Kidney epithelial cell (primary cell): ENCODE results near the gene NPW. TPM values are rescaled to one million over a fixed set of nuclear protein-coding genes. Genes with fewer than 3 reads are reported as not detected.

Experiments used
- DNase-seq: peaks from one replicate; pipeline ENCODE4 v3.0.0-alpha.2; 2010; ENCODE audit warnings: low read depth
- H3K27me3 ChIP-seq: 2 replicates; pipeline ENCODE4 v1.6.0; 2011; ENCODE audit warnings: low read length; ENCODE audit not compliant: control insufficient read depth, insufficient read depth
- H3K36me3 ChIP-seq: 2 replicates; pipeline ENCODE4 v1.5.1; 2011; ENCODE audit warnings: low read length; ENCODE audit not compliant: control insufficient read depth, insufficient read depth
- H3K4me3 ChIP-seq: 2 replicates; pipeline ENCODE4 v1.5.1; 2011; ENCODE audit warnings: low read depth, mild to moderate bottlenecking, control low read depth, low read length
- total RNA-seq: library from RNA; depleted of rRNA; stranded (reverse); fragments of >200 nt; gene quantifications from 2 replicates; pipeline ENCODE4 v1.2.3, GENCODE V29; 2015
- TF ChIP-seq, protein P1 (sequence below): IDR thresholded peaks from 2 replicates; pipeline ENCODE4 v1.5.1; 2011; ENCODE audit warnings: mild to moderate bottlenecking, moderate library complexity, low read length, control low read depth, inconsistent platforms; ENCODE audit not compliant: insufficient read depth, poor library complexity, severe bottlenecking

The NPW gene
- total RNA-seq, 1 donor from 2014 or later: not detected

DNA sequence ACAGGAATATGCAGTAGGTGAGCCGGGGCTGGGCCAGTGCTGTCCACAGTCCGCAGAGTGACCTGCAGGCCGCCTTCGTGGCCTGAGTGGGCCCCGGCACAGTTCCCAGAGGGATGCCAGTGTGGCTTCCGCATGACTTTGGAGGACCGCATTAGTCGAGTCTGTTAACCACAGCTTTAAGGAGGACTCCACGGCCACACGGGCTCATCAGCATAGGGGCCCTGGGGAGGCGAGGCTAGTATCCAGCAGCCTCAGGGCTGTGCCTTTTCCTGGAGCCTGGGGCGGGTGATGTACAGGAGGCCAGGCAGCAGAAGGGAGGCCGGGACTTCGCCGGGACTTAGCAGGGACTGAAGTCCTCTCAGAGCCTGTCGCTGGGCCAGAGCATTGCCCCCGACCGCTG lies 41.4 kb downstream of the NPW start:
- TF ChIP-seq, protein P1, sequence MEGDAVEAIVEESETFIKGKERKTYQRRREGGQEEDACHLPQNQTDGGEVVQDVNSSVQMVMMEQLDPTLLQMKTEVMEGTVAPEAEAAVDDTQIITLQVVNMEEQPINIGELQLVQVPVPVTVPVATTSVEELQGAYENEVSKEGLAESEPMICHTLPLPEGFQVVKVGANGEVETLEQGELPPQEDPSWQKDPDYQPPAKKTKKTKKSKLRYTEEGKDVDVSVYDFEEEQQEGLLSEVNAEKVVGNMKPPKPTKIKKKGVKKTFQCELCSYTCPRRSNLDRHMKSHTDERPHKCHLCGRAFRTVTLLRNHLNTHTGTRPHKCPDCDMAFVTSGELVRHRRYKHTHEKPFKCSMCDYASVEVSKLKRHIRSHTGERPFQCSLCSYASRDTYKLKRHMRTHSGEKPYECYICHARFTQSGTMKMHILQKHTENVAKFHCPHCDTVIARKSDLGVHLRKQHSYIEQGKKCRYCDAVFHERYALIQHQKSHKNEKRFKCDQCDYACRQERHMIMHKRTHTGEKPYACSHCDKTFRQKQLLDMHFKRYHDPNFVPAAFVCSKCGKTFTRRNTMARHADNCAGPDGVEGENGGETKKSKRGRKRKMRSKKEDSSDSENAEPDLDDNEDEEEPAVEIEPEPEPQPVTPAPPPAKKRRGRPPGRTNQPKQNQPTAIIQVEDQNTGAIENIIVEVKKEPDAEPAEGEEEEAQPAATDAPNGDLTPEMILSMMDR: no peak
- DNase-seq: no peak
- Histone ChIP-seq H3K27me3 (no peaks in the 10 kb centered on the region), H3K36me3 (peaks cover 2% of the 10 kb centered on the region), H3K4me3 (no peak overlapping the region)

DNA sequence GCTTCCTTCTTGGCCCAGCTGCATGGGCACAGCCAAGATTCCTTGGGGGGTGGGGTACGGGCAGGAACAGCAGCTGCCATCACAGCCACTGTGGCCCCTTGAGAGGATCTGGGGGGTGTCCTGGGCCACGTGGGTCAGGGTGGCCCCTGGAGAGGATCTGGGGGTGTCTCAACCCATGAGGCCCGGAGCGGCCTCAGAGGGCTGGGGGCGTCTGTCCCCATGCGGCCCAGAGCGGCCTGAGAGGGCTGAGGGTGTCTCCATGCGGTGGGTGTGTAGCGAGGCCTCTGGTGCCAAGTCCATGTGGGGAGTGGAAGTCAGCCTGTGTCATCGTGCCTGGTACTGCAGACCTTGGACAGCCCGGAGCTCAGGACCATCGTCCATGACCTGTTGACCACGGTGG lies 41.9 kb downstream of the NPW start:
- Histone ChIP-seq H3K36me3 (peaks cover 5% of the 10 kb centered on the region), H3K27me3 (no peaks in the 10 kb centered on the region), H3K4me3 (no peak overlapping the region)
- TF ChIP-seq, protein P1: no peak
- no peak for DNase-seq

DNA sequence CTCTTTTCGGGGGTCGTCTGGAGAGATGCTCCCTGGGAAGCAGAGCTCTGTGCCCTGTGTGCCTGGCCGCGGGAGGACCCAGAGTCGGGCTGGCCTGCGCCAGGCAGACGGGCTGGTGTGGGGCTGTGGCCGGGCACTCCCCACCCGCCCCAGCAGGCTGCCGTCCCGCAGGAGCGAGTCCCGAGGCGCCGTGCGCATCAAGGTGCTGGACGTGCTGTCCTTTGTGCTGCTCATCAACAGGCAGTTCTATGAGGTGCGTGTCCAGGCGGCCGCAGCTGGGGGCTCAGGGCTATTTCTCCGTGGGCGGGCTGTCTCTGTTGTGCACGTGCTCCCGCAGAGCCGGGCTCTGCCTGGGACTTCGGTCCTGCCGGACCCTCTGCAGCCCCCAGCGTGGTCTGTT lies 43.2 kb downstream of the NPW start:
- Histone ChIP-seq H3K4me3 (no peak overlapping the region), H3K27me3 (no peaks in the 10 kb centered on the region), H3K36me3 (peaks cover 5% of the 10 kb centered on the region)
- TF ChIP-seq, protein P1: no peak
- no peak for DNase-seq

DNA sequence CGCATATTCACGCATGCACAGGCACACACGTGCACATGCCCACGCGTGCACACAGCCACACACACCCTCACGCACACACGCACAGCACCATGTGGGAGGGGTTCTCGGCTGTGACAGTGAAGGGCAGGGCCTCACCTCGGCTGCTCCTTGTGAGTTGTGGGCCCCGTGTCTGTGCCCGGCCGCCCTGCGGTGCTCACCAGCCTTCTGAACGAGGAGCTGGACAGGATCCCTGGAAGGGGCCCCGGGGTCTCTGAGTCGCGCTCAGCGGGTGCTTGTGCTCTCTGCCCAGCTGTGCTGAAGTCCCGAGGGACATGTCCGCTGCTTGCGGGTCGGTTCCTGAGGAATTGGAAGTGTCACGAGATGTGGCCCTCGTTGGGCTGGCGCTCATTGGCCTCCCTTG lies 44.3 kb downstream of the NPW start:
- Histone ChIP-seq H3K4me3 (no peak overlapping the region), H3K36me3 (peaks cover 5% of the 10 kb centered on the region), H3K27me3 (no peaks in the 10 kb centered on the region)
- DNase-seq: no peak
- TF ChIP-seq, protein P1: no peak

DNA sequence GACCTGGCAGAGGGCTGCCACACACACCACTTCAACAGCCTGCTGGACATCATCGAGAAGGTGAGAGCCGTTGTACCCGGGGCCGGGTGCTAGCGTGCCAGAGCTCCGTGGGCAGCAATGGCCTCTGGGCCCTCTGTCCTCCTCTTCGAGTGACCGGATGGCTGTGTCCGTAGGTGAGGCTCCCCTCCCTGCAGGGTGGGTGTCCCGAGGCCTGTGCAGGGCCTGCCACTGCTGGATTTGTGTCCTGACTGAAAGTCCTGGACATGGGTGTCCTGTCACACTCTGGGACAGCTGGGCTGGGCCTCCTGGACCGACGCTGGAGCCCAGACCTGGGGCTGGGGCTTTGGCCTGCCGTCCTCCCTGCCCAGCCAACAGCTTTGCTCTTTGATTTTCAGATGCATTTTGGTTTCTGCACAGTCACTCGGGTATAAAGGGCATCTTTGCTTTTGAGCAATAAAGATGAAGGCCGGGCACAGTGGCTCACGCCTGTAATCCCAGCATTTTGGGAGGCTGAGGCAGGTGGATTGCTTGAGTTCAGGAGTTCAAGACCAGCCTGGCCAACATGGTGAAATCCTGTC lies 44.9 kb downstream of the NPW start:
- TF ChIP-seq, protein P1: no peak
- Histone ChIP-seq H3K4me3 (no peak overlapping the region), H3K27me3 (no peaks in the 10 kb centered on the region), H3K36me3 (peaks cover 5% of the 10 kb centered on the region)
- DNase-seq: no peak

DNA sequence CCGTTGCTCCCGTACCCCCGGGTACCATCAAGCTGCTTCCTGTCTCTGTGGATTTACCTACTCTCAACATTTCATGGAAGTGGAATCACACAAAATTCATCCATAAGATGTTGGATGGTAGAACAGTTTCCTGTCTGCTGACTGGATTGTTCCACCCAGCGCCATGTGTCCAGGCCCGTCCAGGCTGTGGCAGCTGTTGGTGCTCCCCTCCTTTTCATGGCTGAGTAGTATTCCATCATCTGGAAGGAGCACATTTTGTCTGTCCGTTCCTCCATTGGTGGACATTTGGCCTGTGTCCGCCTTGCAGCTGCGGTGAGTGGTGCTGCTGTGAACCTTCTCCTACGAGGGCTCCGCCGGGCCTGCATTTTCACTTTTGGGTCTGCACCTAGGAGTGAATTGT lies 46.6 kb downstream of the NPW start:
- H3K27me3 ChIP-seq: no peaks in the 10 kb centered on the region
- H3K4me3 ChIP-seq: no peak overlapping the region
- TF ChIP-seq, protein P1: no peak
- DNase-seq: no peak
- peaks cover 5% of the 10 kb centered on the region for H3K36me3 ChIP-seq
